ENCODE measurements around the gene DPT.

The DPT gene

GRCh38 chr1:168752171-168752832 is 23.3 kb upstream of the DPT start:
- H3K4me3 Mint-ChIP-seq = no peak overlapping the region
- H3K36me3 Mint-ChIP-seq = no peaks in the 10 kb centered on the region
- H3K4me1 Mint-ChIP-seq = no peaks in the 10 kb centered on the region
- no peaks in the 10 kb centered on the region for H3K9me3 Mint-ChIP-seq
- H3K27me3 Mint-ChIP-seq = peaks cover 11% of the 10 kb centered on the region
- no peak overlapping the region for H3K27ac Mint-ChIP-seq

- no peaks in the 10 kb centered on the region for H3K36me3 Mint-ChIP-seq
- H3K27ac Mint-ChIP-seq = no peak overlapping the region
- no peak overlapping the region for H3K4me3 Mint-ChIP-seq
- H3K9me3 Mint-ChIP-seq = no peaks in the 10 kb centered on the region
- H3K4me1 Mint-ChIP-seq = no peaks in the 10 kb centered on the region
- peaks cover 13% of the 10 kb centered on the region for H3K27me3 Mint-ChIP-seq
Observed at GRCh38 chr1:168751195-168751650, 22.2 kb upstream of the DPT start.

- H3K36me3 Mint-ChIP-seq = no peaks in the 10 kb centered on the region
- H3K27me3 Mint-ChIP-seq = peaks cover 1% of the 10 kb centered on the region
- no peaks in the 10 kb centered on the region for H3K9me3 Mint-ChIP-seq
- H3K27ac Mint-ChIP-seq = no peak overlapping the region
- H3K4me3 Mint-ChIP-seq = no peak overlapping the region
- H3K4me1 Mint-ChIP-seq = no peaks in the 10 kb centered on the region
Observed at GRCh38 chr1:168742994-168743650, 14.1 kb upstream of the DPT start.

- H3K27me3 Mint-ChIP-seq = peaks cover 1% of the 10 kb centered on the region
- no peaks in the 10 kb centered on the region for H3K4me1 Mint-ChIP-seq
- no peaks in the 10 kb centered on the region for H3K36me3 Mint-ChIP-seq
- H3K9me3 Mint-ChIP-seq = no peaks in the 10 kb centered on the region
- H3K4me3 Mint-ChIP-seq = no peak overlapping the region
- no peak overlapping the region for H3K27ac Mint-ChIP-seq
Observed at GRCh38 chr1:168742386-168742785, 13.4 kb upstream of the DPT start.

- H3K27me3 Mint-ChIP-seq = no peaks in the 10 kb centered on the region
- H3K4me1 Mint-ChIP-seq = no peaks in the 10 kb centered on the region
- no peak overlapping the region for H3K27ac Mint-ChIP-seq
- no peaks in the 10 kb centered on the region for H3K9me3 Mint-ChIP-seq
- H3K36me3 Mint-ChIP-seq = no peaks in the 10 kb centered on the region
- H3K4me3 Mint-ChIP-seq = no peak overlapping the region
Observed at GRCh38 chr1:168739908-168740307, 10.9 kb upstream of the DPT start.

GRCh38 chr1:168736520-168736919 is 7.5 kb upstream of the DPT start:
- H3K4me3 Mint-ChIP-seq = no peak overlapping the region
- H3K36me3 Mint-ChIP-seq = no peaks in the 10 kb centered on the region
- no peaks in the 10 kb centered on the region for H3K27me3 Mint-ChIP-seq
- H3K4me1 Mint-ChIP-seq = no peaks in the 10 kb centered on the region
- no peaks in the 10 kb centered on the region for H3K9me3 Mint-ChIP-seq
- H3K27ac Mint-ChIP-seq = no peak overlapping the region

- Mint-ChIP-seq H3K9me3 (no peaks in the 10 kb centered on the region), H3K4me1 (no peaks in the 10 kb centered on the region), H3K27ac (no peak overlapping the region), H3K36me3 (no peaks in the 10 kb centered on the region), H3K4me3 (no peak overlapping the region), H3K27me3 (no peaks in the 10 kb centered on the region)
Observed at GRCh38 chr1:168735974-168736373, 7.0 kb upstream of the DPT start.

GRCh38 chr1:168734946-168735345 is 5.9 kb upstream of the DPT start:
- H3K4me3 Mint-ChIP-seq = no peak overlapping the region
- H3K27ac Mint-ChIP-seq = no peak overlapping the region
- no peaks in the 10 kb centered on the region for H3K4me1 Mint-ChIP-seq
- H3K27me3 Mint-ChIP-seq = no peaks in the 10 kb centered on the region
- H3K36me3 Mint-ChIP-seq = no peaks in the 10 kb centered on the region
- no peaks in the 10 kb centered on the region for H3K9me3 Mint-ChIP-seq

GRCh38 chr1:168734271-168734670 is 5.3 kb upstream of the DPT start:
- no peak overlapping the region for H3K4me3 Mint-ChIP-seq
- no peaks in the 10 kb centered on the region for H3K36me3 Mint-ChIP-seq
- H3K9me3 Mint-ChIP-seq = no peaks in the 10 kb centered on the region
- no peak overlapping the region for H3K27ac Mint-ChIP-seq
- no peaks in the 10 kb centered on the region for H3K4me1 Mint-ChIP-seq
- H3K27me3 Mint-ChIP-seq = no peaks in the 10 kb centered on the region

- no peaks in the 10 kb centered on the region for H3K9me3 Mint-ChIP-seq
- no peak overlapping the region for H3K27ac Mint-ChIP-seq
- no peaks in the 10 kb centered on the region for H3K36me3 Mint-ChIP-seq
- no peaks in the 10 kb centered on the region for H3K27me3 Mint-ChIP-seq
- H3K4me1 Mint-ChIP-seq = no peaks in the 10 kb centered on the region
- no peak overlapping the region for H3K4me3 Mint-ChIP-seq
Observed at GRCh38 chr1:168733241-168733640, 4.2 kb upstream of the DPT start.

GRCh38 chr1:168732736-168733135 is 3.7 kb upstream of the DPT start:
- H3K9me3 Mint-ChIP-seq = no peaks in the 10 kb centered on the region
- H3K4me1 Mint-ChIP-seq = no peaks in the 10 kb centered on the region
- H3K36me3 Mint-ChIP-seq = no peaks in the 10 kb centered on the region
- H3K4me3 Mint-ChIP-seq = no peak overlapping the region
- peaks cover 2% of the 10 kb centered on the region for H3K27me3 Mint-ChIP-seq
- H3K27ac Mint-ChIP-seq = no peak overlapping the region

GRCh38 chr1:168731244-168731953 is 2.4 kb upstream of the DPT start:
- no peaks in the 10 kb centered on the region for H3K36me3 Mint-ChIP-seq
- H3K9me3 Mint-ChIP-seq = no peaks in the 10 kb centered on the region
- no peak overlapping the region for H3K4me3 Mint-ChIP-seq

GRCh38 chr1:168729405-168729802 is 398 bp upstream of the DPT start:
- Mint-ChIP-seq H3K4me3 (no peak overlapping the region), H3K9me3 (no peaks in the 10 kb centered on the region), H3K27ac (no peak overlapping the region), H3K4me1 (no peaks in the 10 kb centered on the region), H3K36me3 (no peaks in the 10 kb centered on the region), H3K27me3 (peaks cover 2% of the 10 kb centered on the region)

More at GRCh38 chr1:168731244-168731953, 2.4 kb upstream of the DPT start:
- Mint-ChIP-seq H3K27ac (no peak overlapping the region), H3K4me1 (no peaks in the 10 kb centered on the region), H3K27me3 (peaks cover 2% of the 10 kb centered on the region)

- Mint-ChIP-seq H3K4me3 (no peak overlapping the region), H3K27ac (no peak overlapping the region), H3K27me3 (peaks cover 2% of the 10 kb centered on the region), H3K36me3 (no peaks in the 10 kb centered on the region), H3K9me3 (no peaks in the 10 kb centered on the region), H3K4me1 (no peaks in the 10 kb centered on the region)
Observed at GRCh38 chr1:168726719-168727118, 2.3 kb downstream of the DPT start.

GRCh38 chr1:168726281-168726680 is 2.7 kb downstream of the DPT start:
- peaks cover 4% of the 10 kb centered on the region for H3K27me3 Mint-ChIP-seq
- H3K9me3 Mint-ChIP-seq = no peaks in the 10 kb centered on the region
- no peaks in the 10 kb centered on the region for H3K36me3 Mint-ChIP-seq
- no peaks in the 10 kb centered on the region for H3K4me1 Mint-ChIP-seq
- no peak overlapping the region for H3K4me3 Mint-ChIP-seq
- no peak overlapping the region for H3K27ac Mint-ChIP-seq

- Mint-ChIP-seq H3K4me1 (no peaks in the 10 kb centered on the region), H3K27me3 (peaks cover 4% of the 10 kb centered on the region), H3K9me3 (no peaks in the 10 kb centered on the region), H3K4me3 (no peak overlapping the region), H3K36me3 (no peaks in the 10 kb centered on the region), H3K27ac (no peak overlapping the region)
Observed at GRCh38 chr1:168725831-168726230, 3.2 kb downstream of the DPT start.

Data from activated naive CD4-positive, alpha-beta T cell treated with anti-CD3 and anti-CD28 coated beads, Interleukin-2, amount 50 U/mL, for 24 hours (primary cell).